Panc1 (cell line): ENCODE data around the gene MAMDC2.

Experiments used
- REST ChIP-seq, 2 experiments: IDR thresholded peaks; 2 replicates each; pipeline ENCODE4 v1.6.1; 2011 to 2012; ENCODE audit warnings: low read depth in 2 of 2, control low read depth in 1 of 2, low read length in 1 of 2, mild to moderate bottlenecking in 1 of 2, moderate library complexity in 1 of 2; ENCODE audit not compliant: insufficient read depth in 1 of 2
- TF ChIP-seq, protein P1 (sequence below): fragments of 450-650 bp; IDR thresholded peaks from 2 replicates; pipeline ENCODE4 v1.5.1; 2017; ENCODE audit warnings: mild to moderate bottlenecking

DNA sequence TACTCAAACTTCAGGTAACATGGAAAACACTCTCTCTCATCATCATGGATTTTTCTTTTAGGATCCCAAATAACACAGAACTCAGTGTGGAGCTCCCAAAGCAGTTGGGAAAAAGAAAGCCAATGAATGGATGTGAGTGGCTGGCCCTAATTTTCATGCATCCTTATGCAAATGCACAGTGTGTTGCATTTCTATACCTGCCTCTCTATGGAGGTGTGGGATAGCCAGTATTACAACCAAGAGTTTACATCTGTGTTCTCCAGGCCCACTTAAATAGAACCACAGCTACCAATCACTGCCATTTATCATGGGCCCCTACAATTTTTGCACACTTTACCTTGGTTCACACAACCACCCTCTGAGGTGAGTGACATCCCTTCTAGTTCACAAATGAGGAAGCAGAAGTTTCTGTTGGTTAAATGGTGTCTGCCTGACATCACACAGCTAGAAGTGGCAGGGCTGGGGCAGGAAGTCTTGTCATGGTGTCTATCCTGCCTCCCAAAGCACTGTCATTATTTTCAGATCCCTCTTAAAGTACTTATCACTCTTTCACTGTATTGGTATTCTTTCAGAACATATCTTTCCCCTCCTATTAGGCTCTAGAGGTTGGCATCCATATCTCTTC lies 17.3 kb downstream of the MAMDC2 start:
- no peak for TF ChIP-seq REST (IDR thresholded peaks at IDR 0.05; ENCODE audit: insufficient read depth in 1 of 2, low read depth in 2 of 2, low read length in 1 of 2)
- TF ChIP-seq, protein P1, sequence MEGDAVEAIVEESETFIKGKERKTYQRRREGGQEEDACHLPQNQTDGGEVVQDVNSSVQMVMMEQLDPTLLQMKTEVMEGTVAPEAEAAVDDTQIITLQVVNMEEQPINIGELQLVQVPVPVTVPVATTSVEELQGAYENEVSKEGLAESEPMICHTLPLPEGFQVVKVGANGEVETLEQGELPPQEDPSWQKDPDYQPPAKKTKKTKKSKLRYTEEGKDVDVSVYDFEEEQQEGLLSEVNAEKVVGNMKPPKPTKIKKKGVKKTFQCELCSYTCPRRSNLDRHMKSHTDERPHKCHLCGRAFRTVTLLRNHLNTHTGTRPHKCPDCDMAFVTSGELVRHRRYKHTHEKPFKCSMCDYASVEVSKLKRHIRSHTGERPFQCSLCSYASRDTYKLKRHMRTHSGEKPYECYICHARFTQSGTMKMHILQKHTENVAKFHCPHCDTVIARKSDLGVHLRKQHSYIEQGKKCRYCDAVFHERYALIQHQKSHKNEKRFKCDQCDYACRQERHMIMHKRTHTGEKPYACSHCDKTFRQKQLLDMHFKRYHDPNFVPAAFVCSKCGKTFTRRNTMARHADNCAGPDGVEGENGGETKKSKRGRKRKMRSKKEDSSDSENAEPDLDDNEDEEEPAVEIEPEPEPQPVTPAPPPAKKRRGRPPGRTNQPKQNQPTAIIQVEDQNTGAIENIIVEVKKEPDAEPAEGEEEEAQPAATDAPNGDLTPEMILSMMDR, result no peak
